ENCODE results near the gene MAGI2. TPM values are rescaled to one million over a fixed set of nuclear protein-coding genes. Genes with fewer than 3 reads are reported as not detected.

The MAGI2 gene
- total and polyA plus RNA-seq, 4 donors: 0.37 to 4.1 (median 1.4) TPM

DNA sequence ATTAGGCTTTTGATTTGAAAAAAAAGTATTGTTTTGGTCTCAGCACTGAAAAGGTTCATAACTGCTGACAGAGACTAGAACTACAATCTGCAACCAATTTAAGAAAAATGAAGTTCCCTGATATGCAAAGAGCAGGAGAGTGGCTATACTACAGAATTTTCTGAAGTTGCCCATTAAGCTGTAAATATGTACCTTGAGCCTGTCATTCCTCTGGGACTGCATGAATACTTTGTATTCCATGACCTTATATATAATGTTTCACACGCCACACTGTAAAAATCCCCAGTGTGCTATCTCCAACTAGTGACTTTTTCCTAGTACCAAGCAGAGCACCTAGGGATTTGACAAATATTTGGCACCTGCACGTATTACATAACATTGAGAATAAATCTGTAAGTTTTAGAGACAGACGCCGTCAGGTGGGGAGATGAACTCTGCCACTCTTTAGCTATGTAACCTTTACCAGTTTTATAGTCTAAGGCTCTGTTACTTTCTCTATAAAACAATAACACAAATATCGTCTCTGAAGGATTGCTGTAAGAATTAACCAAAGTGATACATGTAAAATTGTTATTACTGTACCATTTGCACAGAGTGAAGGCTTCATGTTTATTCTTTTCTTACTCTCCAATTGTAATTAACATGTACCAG lies 235.4 kb downstream of the MAGI2 start:
- H3K27ac ChIP-seq (ENCODE audit: low read depth in 1 of 2, low read length in 2 of 2): no peak overlapping the region
- peaks cover 0 to 5% (median 2%) of the 10 kb centered on the region in 4 donors for H3K4me1 ChIP-seq (ENCODE audit: control insufficient read depth in 4 of 4, insufficient read depth in 4 of 4, low read length in 3 of 4)
- H3K36me3 ChIP-seq (ENCODE audit: control insufficient read depth in 4 of 4, insufficient read depth in 3 of 4, low read depth in 1 of 4, low read length in 3 of 4): no peaks in the 10 kb centered on the region
- no peak overlapping the region for H3K4me3 ChIP-seq (ENCODE audit: low read depth in 1 of 3, low read length in 3 of 3)
- WGBS: 89% methylated on average over 5 of the region's 5 CpGs
- DNase-seq (ENCODE audit: low spot score): no peak
- no peak overlapping the region for H3K9ac ChIP-seq (ENCODE audit: low read depth in 1 of 2, low read length in 2 of 2)
- TF ChIP-seq FOXA2 (IDR thresholded peaks at IDR 0.05) (no peak), YY1 (IDR thresholded peaks at IDR 0.05) (no peak), NR2F2 (IDR thresholded peaks at IDR 0.05) (no peak), TAF1 (conservative IDR thresholded peaks at IDR 0.05) (no peak), HNF4A (conservative IDR thresholded peaks at IDR 0.05) (no peak), RXRA (IDR thresholded peaks at IDR 0.05) (no peak)
- TF ChIP-seq, protein P1, sequence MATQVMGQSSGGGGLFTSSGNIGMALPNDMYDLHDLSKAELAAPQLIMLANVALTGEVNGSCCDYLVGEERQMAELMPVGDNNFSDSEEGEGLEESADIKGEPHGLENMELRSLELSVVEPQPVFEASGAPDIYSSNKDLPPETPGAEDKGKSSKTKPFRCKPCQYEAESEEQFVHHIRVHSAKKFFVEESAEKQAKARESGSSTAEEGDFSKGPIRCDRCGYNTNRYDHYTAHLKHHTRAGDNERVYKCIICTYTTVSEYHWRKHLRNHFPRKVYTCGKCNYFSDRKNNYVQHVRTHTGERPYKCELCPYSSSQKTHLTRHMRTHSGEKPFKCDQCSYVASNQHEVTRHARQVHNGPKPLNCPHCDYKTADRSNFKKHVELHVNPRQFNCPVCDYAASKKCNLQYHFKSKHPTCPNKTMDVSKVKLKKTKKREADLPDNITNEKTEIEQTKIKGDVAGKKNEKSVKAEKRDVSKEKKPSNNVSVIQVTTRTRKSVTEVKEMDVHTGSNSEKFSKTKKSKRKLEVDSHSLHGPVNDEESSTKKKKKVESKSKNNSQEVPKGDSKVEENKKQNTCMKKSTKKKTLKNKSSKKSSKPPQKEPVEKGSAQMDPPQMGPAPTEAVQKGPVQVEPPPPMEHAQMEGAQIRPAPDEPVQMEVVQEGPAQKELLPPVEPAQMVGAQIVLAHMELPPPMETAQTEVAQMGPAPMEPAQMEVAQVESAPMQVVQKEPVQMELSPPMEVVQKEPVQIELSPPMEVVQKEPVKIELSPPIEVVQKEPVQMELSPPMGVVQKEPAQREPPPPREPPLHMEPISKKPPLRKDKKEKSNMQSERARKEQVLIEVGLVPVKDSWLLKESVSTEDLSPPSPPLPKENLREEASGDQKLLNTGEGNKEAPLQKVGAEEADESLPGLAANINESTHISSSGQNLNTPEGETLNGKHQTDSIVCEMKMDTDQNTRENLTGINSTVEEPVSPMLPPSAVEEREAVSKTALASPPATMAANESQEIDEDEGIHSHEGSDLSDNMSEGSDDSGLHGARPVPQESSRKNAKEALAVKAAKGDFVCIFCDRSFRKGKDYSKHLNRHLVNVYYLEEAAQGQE (IDR thresholded peaks at IDR 0.05): no peak
- TF ChIP-seq, protein P2, sequence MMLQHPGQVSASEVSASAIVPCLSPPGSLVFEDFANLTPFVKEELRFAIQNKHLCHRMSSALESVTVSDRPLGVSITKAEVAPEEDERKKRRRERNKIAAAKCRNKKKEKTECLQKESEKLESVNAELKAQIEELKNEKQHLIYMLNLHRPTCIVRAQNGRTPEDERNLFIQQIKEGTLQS (IDR thresholded peaks at IDR 0.05): no peak
- TF ChIP-seq, protein P3, sequence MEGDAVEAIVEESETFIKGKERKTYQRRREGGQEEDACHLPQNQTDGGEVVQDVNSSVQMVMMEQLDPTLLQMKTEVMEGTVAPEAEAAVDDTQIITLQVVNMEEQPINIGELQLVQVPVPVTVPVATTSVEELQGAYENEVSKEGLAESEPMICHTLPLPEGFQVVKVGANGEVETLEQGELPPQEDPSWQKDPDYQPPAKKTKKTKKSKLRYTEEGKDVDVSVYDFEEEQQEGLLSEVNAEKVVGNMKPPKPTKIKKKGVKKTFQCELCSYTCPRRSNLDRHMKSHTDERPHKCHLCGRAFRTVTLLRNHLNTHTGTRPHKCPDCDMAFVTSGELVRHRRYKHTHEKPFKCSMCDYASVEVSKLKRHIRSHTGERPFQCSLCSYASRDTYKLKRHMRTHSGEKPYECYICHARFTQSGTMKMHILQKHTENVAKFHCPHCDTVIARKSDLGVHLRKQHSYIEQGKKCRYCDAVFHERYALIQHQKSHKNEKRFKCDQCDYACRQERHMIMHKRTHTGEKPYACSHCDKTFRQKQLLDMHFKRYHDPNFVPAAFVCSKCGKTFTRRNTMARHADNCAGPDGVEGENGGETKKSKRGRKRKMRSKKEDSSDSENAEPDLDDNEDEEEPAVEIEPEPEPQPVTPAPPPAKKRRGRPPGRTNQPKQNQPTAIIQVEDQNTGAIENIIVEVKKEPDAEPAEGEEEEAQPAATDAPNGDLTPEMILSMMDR (IDR thresholded peaks at IDR 0.05; ENCODE audit: low read depth, low read length, missing input control): no peak
- no peaks in the 10 kb centered on the region for H3K27me3 ChIP-seq (ENCODE audit: control insufficient read depth in 4 of 4, insufficient read depth in 4 of 4, low read length in 3 of 4)
- no peaks in the 10 kb centered on the region for H3K9me3 ChIP-seq (ENCODE audit: control insufficient read depth in 4 of 4, low read length in 3 of 4)

DNA sequence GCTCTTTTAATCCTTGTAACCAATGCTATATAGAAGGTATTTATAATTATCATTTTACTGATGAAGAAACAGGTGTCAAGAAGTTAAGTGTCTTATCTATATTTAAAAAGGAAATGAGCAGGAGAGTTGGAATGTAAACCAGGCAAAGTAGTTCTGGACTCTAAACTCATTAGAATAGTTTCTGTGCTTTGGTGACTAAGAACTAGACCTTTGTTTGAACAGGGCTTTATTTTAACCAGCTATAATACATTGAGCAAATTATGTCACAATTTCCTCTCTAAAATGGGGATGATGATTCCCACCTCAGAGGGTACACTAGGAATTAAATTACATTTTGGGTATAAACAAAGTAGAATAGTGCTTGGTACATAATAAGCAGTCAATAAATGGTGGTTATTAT lies 236.0 kb downstream of the MAGI2 start:
- Histone ChIP-seq H3K36me3 (ENCODE audit: control insufficient read depth in 4 of 4, insufficient read depth in 3 of 4, low read depth in 1 of 4, low read length in 3 of 4) (no peaks in the 10 kb centered on the region), H3K9me3 (ENCODE audit: control insufficient read depth in 4 of 4, low read length in 3 of 4) (no peaks in the 10 kb centered on the region), H3K27me3 (ENCODE audit: control insufficient read depth in 4 of 4, insufficient read depth in 4 of 4, low read length in 3 of 4) (no peaks in the 10 kb centered on the region), H3K4me1 (ENCODE audit: control insufficient read depth in 4 of 4, insufficient read depth in 4 of 4, low read length in 3 of 4) (peaks cover 0 to 6% (median 3%) of the 10 kb centered on the region in 4 donors), H3K4me3 (ENCODE audit: low read depth in 1 of 3, low read length in 3 of 3) (no peak overlapping the region), H3K27ac (ENCODE audit: low read depth in 1 of 2, low read length in 2 of 2) (no peak overlapping the region), H3K9ac (ENCODE audit: low read depth in 1 of 2, low read length in 2 of 2) (no peak overlapping the region)
- no peak for DNase-seq (ENCODE audit: low spot score)
- TF ChIP-seq YY1 (IDR thresholded peaks at IDR 0.05): peak; percentile 37
- TF ChIP-seq HNF4A (conservative IDR thresholded peaks at IDR 0.05): peak; percentile 57 to 65
- peak; percentile 16 to 32 for TF ChIP-seq JUND (IDR thresholded peaks at IDR 0.05)
- TF ChIP-seq, protein P4, sequence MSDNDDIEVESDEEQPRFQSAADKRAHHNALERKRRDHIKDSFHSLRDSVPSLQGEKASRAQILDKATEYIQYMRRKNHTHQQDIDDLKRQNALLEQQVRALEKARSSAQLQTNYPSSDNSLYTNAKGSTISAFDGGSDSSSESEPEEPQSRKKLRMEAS (IDR thresholded peaks at IDR 0.05): no peak
- no peak for TF ChIP-seq TAF1 (conservative IDR thresholded peaks at IDR 0.05)
- TF ChIP-seq, protein P5, sequence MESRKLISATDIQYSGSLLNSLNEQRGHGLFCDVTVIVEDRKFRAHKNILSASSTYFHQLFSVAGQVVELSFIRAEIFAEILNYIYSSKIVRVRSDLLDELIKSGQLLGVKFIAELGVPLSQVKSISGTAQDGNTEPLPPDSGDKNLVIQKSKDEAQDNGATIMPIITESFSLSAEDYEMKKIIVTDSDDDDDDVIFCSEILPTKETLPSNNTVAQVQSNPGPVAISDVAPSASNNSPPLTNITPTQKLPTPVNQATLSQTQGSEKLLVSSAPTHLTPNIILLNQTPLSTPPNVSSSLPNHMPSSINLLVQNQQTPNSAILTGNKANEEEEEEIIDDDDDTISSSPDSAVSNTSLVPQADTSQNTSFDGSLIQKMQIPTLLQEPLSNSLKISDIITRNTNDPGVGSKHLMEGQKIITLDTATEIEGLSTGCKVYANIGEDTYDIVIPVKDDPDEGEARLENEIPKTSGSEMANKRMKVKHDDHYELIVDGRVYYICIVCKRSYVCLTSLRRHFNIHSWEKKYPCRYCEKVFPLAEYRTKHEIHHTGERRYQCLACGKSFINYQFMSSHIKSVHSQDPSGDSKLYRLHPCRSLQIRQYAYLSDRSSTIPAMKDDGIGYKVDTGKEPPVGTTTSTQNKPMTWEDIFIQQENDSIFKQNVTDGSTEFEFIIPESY (IDR thresholded peaks at IDR 0.05): no peak
- no peak for TF ChIP-seq HNF4G (IDR thresholded peaks at IDR 0.05)
- TF ChIP-seq, protein P3 (IDR thresholded peaks at IDR 0.05; ENCODE audit: low read depth, low read length, missing input control): no peak
- TF ChIP-seq FOXA2 (IDR thresholded peaks at IDR 0.05): peak; percentile 40
- TF ChIP-seq NR2F2 (IDR thresholded peaks at IDR 0.05): no peak
- no peak for TF ChIP-seq EGR1 (IDR thresholded peaks at IDR 0.05; ENCODE audit: low read depth in 2 of 2)
- no peak for TF ChIP-seq RXRA (IDR thresholded peaks at IDR 0.05)
- peak; percentile 47 for TF ChIP-seq SP1 (IDR thresholded peaks at IDR 0.05)
- TF ChIP-seq FOXA1 (IDR thresholded peaks at IDR 0.05): no peak

All from liver (tissue), 9 donors.